ENCODE data around the gene UBE2H.

DNA sequence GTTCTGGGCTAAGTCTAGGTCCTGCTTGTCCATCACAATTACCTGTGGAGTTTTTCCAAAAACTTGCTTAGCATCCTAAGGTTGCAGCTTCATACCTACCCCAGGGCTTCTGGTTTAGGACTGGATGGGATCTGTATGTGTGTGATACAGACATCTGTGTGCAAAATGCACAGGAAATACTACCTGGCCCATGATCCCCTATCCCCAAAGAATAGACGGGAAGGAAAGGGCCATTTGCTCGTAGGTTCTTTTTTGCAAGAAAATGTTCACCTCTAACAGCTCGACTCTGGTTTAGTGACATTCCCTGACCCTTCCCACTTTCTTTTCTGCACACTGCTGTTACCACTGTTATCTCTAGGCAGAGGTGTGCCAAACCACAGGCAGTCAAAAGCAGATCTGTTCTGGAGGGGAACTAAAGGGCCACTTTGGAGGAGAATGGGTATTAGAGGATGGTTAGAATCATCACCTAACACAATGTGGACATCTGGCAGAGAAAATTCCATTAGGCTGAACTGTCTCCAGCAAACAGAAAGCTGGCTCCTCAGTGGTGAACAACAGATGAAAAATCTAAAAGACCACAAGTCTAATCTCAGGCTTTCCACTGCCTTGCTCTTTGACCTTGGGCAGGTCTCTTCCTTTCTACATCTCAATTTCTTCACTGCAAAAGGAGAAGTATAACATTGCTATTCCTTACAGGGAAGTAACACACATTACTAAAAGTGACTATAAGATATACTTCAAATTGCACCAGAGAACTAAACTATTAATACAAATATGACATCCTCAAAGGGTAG lies 107.4 kb downstream of the UBE2H start:
- no peak for TF ChIP-seq EP300 (IDR thresholded peaks at IDR 0.05)
- TF ChIP-seq, protein P1, sequence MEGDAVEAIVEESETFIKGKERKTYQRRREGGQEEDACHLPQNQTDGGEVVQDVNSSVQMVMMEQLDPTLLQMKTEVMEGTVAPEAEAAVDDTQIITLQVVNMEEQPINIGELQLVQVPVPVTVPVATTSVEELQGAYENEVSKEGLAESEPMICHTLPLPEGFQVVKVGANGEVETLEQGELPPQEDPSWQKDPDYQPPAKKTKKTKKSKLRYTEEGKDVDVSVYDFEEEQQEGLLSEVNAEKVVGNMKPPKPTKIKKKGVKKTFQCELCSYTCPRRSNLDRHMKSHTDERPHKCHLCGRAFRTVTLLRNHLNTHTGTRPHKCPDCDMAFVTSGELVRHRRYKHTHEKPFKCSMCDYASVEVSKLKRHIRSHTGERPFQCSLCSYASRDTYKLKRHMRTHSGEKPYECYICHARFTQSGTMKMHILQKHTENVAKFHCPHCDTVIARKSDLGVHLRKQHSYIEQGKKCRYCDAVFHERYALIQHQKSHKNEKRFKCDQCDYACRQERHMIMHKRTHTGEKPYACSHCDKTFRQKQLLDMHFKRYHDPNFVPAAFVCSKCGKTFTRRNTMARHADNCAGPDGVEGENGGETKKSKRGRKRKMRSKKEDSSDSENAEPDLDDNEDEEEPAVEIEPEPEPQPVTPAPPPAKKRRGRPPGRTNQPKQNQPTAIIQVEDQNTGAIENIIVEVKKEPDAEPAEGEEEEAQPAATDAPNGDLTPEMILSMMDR (IDR thresholded peaks at IDR 0.05), result no peak

Measured in upper lobe of left lung (tissue), 4 donors.